Panc1 (cell line): ENCODE data around the gene TSEN15. TPM values are rescaled to one million over a fixed set of nuclear protein-coding genes. Genes with fewer than 3 reads are reported as not detected.

Experiments used
- ATAC-seq: fragments of 200-7000 bp; cut with Tn5 transposase; 2 replicates; pipeline ENCODE4 v1.9.1; 2020; ENCODE audit warnings: mild to moderate bottlenecking, moderate library complexity
- BruUV-seq: library from RNA; stranded (reverse); fragments of 400-500 nt; replicated peaks from 2 replicates; lab custom pipeline; 2021; lab: Mats Ljungman, UMichigan
- CTCF ChIA-PET: fragments of 300-600 bp; sonication (Branson Sonifier 250); formaldehyde crosslinking; loops from one replicate; lab custom pipeline; 2022; ENCODE audit warnings: antibody characterized with exemption; lab: Charles Lee
- POLR2A ChIA-PET: fragments of 300-600 bp; sonication (Branson Sonifier 250); formaldehyde crosslinking; loops from one replicate; lab custom pipeline; 2022; ENCODE audit warnings: antibody characterized with exemption; lab: Charles Lee
- DNase-seq: peaks from one replicate; pipeline ENCODE4 v3.0.0-alpha.2; 2010; ENCODE audit warnings: low read depth, low spot score
- H3K27ac ChIP-seq: 2 replicates; pipeline ENCODE4 v1.5.1; 2011; ENCODE audit warnings: mild to moderate bottlenecking, low read length, inconsistent platforms
- H3K27me3 ChIP-seq: fragments of 200-500 bp; sonication (Bioruptor generic); 2 replicates; pipeline ENCODE4 v1.6.0; 2014; ENCODE audit warnings: low read length, inconsistent platforms; ENCODE audit not compliant: control insufficient read depth, insufficient read depth
- H3K36me3 ChIP-seq: fragments of 200-500 bp; sonication (Bioruptor generic); 2 replicates; pipeline ENCODE4 v1.5.1; 2014; ENCODE audit warnings: inconsistent platforms, mild to moderate bottlenecking, low read length, moderate library complexity; ENCODE audit not compliant: control insufficient read depth, insufficient read depth
- H3K4me1 ChIP-seq: 2 replicates; pipeline ENCODE4 v1.5.1; 2011; ENCODE audit warnings: inconsistent platforms, mild to moderate bottlenecking, low read length, moderate library complexity; ENCODE audit not compliant: control insufficient read depth, insufficient read depth
- H3K4me3 ChIP-seq, 2 experiments: 2 replicates each; pipeline ENCODE4 v1.5.1; 2011 to 2012; ENCODE audit warnings: low read depth in 2 of 2, low read length in 2 of 2, mild to moderate bottlenecking in 2 of 2, inconsistent platforms in 1 of 2, moderate library complexity in 1 of 2
- H3K9me3 ChIP-seq: fragments of 200-500 bp; sonication (Bioruptor generic); 2 replicates; pipeline ENCODE4 v1.5.1; 2014; ENCODE audit warnings: low read depth, mild to moderate bottlenecking, inconsistent platforms, low read length, moderate library complexity; ENCODE audit not compliant: control insufficient read depth, insufficient read depth
- CTCF ChIP-seq: fragments of 450-650 bp; IDR thresholded peaks from 2 replicates; pipeline ENCODE4 v1.5.1; 2017; ENCODE audit warnings: mild to moderate bottlenecking
- POLR2AphosphoS5 ChIP-seq: IDR thresholded peaks from 2 replicates; pipeline ENCODE4 v1.6.1; 2012; ENCODE audit warnings: mild to moderate bottlenecking, low read depth, low read length, moderate library complexity
- SIN3A ChIP-seq: IDR thresholded peaks from 2 replicates; pipeline ENCODE4 v1.6.1; 2012; ENCODE audit warnings: low read depth, mild to moderate bottlenecking, low read length, moderate library complexity, borderline replicate concordance; ENCODE audit not compliant: insufficient read depth
- TCF7L2 ChIP-seq: IDR thresholded peaks from 2 replicates; pipeline ENCODE4 v1.6.1; 2011; ENCODE audit warnings: mild to moderate bottlenecking, low read depth, low read length, inconsistent platforms
- in situ Hi-C: cut with HindIII; loops from 2 replicates; pipeline ENCODE4 v1.10.0; 2016; ENCODE audit warnings: low sequenced_read_pairs, low pct_unique_long_range_greater_than_20kb
- intact Hi-C: fragments of 100-400 bp; cut with micrococcal nuclease; formaldehyde crosslinking; loops from one replicate; pipeline ENCODE4 v1.10.0; 2022; ENCODE audit not compliant: unreplicated experiment
- total RNA-seq: library from RNA; stranded (reverse); gene quantifications from one replicate; pipeline ENCODE4 v1.2.1, GENCODE V29; 2021; ENCODE audit not compliant: unreplicated experiment
- TF ChIP-seq, protein P1 (sequence below), 2 experiments: IDR thresholded peaks; 2 replicates each; pipeline ENCODE4 v1.6.1; 2011 to 2012; ENCODE audit warnings: low read depth in 2 of 2, control low read depth in 1 of 2, low read length in 1 of 2, mild to moderate bottlenecking in 1 of 2, moderate library complexity in 1 of 2; ENCODE audit not compliant: insufficient read depth in 1 of 2

Gene TSEN15
- total RNA-seq, 1 experiment from 2014 or later, result 31.4 TPM

DNA sequence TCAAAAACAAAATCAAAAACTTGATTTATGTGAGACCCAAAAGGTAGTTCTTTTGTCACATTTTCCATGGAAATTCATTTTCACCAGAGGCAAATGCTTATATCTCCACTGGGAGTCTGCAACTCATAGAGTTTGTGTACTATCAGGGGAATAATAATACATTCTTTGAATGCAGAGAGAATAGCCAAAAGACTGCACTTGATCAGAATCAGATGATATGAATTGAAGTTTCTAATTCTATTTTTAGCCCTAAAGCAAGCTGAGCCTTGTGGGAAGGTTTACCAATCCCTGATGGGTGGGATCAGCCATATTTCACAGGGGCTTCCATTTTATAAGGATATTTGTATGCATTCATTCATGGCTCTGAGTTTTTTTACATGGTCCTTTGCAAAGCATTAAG lies 49.6 kb downstream of the TSEN15 start:
- no TSS peak for BruUV-seq
- no peaks in the 10 kb centered on the region for H3K27me3 ChIP-seq
- no peaks in the 10 kb centered on the region for H3K4me1 ChIP-seq
- intact Hi-C loops (no loop called here), in situ Hi-C loops (no loop called here)
- ChIA-PET POLR2A (interaction anchor here (0.6 kb wide), 1 partner anchor 959 kb away, joined by 3 read pairs; no protein-coding TSS in a partner anchor), CTCF (no interaction called here)
- H3K9me3 ChIP-seq, result no peaks in the 10 kb centered on the region
- DNase-seq (no peak), ATAC-seq (no peak)
- no peak for TF ChIP-seq POLR2AphosphoS5
- no peak for TF ChIP-seq TCF7L2
- H3K4me3 ChIP-seq, result no peak overlapping the region
- H3K36me3 ChIP-seq, result no peaks in the 10 kb centered on the region
- no peak overlapping the region for H3K27ac ChIP-seq

- in situ Hi-C loops, result no loop called here
- H3K9me3 ChIP-seq, result no peaks in the 10 kb centered on the region
- no peak overlapping the region for H3K4me3 ChIP-seq
- BruUV-seq, result no TSS peak
- ChIA-PET POLR2A (interaction anchor here (0.6 kb wide), 1 partner anchor 958 kb away, joined by 3 read pairs; no protein-coding TSS in a partner anchor), CTCF (no interaction called here)
- TF ChIP-seq POLR2AphosphoS5 (no peak), SIN3A (no peak), TCF7L2 (no peak), CTCF (no peak)
- TF ChIP-seq, protein P1, sequence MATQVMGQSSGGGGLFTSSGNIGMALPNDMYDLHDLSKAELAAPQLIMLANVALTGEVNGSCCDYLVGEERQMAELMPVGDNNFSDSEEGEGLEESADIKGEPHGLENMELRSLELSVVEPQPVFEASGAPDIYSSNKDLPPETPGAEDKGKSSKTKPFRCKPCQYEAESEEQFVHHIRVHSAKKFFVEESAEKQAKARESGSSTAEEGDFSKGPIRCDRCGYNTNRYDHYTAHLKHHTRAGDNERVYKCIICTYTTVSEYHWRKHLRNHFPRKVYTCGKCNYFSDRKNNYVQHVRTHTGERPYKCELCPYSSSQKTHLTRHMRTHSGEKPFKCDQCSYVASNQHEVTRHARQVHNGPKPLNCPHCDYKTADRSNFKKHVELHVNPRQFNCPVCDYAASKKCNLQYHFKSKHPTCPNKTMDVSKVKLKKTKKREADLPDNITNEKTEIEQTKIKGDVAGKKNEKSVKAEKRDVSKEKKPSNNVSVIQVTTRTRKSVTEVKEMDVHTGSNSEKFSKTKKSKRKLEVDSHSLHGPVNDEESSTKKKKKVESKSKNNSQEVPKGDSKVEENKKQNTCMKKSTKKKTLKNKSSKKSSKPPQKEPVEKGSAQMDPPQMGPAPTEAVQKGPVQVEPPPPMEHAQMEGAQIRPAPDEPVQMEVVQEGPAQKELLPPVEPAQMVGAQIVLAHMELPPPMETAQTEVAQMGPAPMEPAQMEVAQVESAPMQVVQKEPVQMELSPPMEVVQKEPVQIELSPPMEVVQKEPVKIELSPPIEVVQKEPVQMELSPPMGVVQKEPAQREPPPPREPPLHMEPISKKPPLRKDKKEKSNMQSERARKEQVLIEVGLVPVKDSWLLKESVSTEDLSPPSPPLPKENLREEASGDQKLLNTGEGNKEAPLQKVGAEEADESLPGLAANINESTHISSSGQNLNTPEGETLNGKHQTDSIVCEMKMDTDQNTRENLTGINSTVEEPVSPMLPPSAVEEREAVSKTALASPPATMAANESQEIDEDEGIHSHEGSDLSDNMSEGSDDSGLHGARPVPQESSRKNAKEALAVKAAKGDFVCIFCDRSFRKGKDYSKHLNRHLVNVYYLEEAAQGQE (IDR thresholded peaks at IDR 0.05; ENCODE audit: insufficient read depth in 1 of 2, low read depth in 2 of 2, low read length in 1 of 2), result no peak
- ATAC-seq, result no peak
- H3K27ac ChIP-seq, result no peak overlapping the region
- H3K27me3 ChIP-seq, result no peaks in the 10 kb centered on the region
- no peak for DNase-seq
- intact Hi-C loops, result no loop called here
- no peaks in the 10 kb centered on the region for H3K4me1 ChIP-seq
- H3K36me3 ChIP-seq, result no peaks in the 10 kb centered on the region
Measured at GRCh38 chr1:184101571-184101970, 50.0 kb downstream of the TSEN15 start.
